ENCODE measurements around the gene CUX1. TPM values are rescaled to one million over a fixed set of nuclear protein-coding genes. Genes with fewer than 3 reads are reported as not detected.

The CUX1 gene
- total and polyA plus RNA-seq, 10 of the 15 experiments (the other 5 are each of a cell fraction or from before 2014, with no cell fraction given): 6.1 to 48.6 (median 25.9) TPM

DNA sequence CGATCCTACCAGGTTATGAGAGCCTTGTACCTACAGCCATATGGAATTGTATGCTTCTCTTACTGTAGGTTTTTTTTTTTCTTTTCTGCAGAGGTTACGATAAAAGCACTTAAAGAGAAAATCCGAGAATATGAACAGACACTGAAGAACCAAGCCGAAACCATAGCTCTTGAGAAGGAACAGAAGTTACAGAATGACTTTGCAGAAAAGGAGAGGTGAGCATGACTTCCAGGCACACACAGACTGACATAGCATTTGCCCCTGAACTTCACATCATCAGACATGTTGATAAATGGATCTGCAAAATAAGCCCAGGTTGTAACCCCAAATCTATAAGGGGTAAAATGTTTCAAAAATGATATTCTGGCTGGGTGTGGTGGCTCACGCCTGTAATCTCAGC, 286.8 kb downstream of the CUX1 start:
- ChIA-PET RAD21 (ENCODE audit: unreplicated experiment) (interaction anchor here (1.1 kb wide), 1 partner anchor 122 kb away, joined by 4 read pairs; no protein-coding TSS in a partner anchor), SMC1A (ENCODE audit: uncharacterized antibody, unreplicated experiment) (no interaction called here), POLR2A (interaction anchor here (0.6 to 0.7 kb wide), 2 partner anchors 17 to 57 kb away, joined by 4 read pairs; no protein-coding TSS in a partner anchor), CTCF (no interaction called here)
- Histone ChIP-seq H3K9me3 (replicated peaks; ENCODE audit: control insufficient read depth, insufficient read depth, low read length) (no peaks in the 10 kb centered on the region), H3K4me1 (ENCODE audit: control insufficient read depth, insufficient read depth, low read length) (no peaks in the 10 kb centered on the region), H3K4me2 (ENCODE audit: control insufficient read depth, insufficient read depth) (no peak overlapping the region), H3K9ac (ENCODE audit: control insufficient read depth, insufficient read depth, low read length) (no peak overlapping the region), H3K27me3 (replicated peaks in 1 of 2; ENCODE audit: control insufficient read depth in 2 of 2, insufficient read depth in 2 of 2, low read length in 1 of 2) (no peaks in the 10 kb centered on the region), H3K79me2 (ENCODE audit: control insufficient read depth, insufficient read depth, low read length) (no peaks in the 10 kb centered on the region), H3K27ac (ENCODE audit: control insufficient read depth, insufficient read depth) (no peak overlapping the region), H4K20me1 (ENCODE audit: control insufficient read depth, insufficient read depth) (no peaks in the 10 kb centered on the region), H2AFZ (ENCODE audit: control insufficient read depth, low read depth, low read length) (no peak overlapping the region), H3K36me3 (ENCODE audit: control insufficient read depth in 2 of 2, insufficient read depth in 2 of 2, low read length in 1 of 2) (peaks cover 2 to 15% of the 10 kb centered on the region in 2 experiments; a peak in 3 of 4 replicates), H3K4me3 (no peak overlapping the region)
- no peak for FAIRE-seq
- no peak for DNase-seq (ENCODE audit: low read depth, low spot score)
- intact Hi-C loops (cut with micrococcal nuclease; ENCODE audit: unreplicated experiment): no loop called here
- BruUV-seq (replicated peaks): no TSS peak
- no peak for ATAC-seq
- 97% methylated on average over 5 of the region's 5 CpGs for WGBS (ENCODE audit: insufficient coverage, insufficient replicate concordance, low lambda C conversion rate, missing lambda C conversion rate)
- in situ Hi-C loops (cut with MboI): no loop called here
- TF ChIP-seq CHD2 (IDR thresholded peaks at IDR 0.05; ENCODE audit: borderline replicate concordance, low read depth, low read length) (no peak), RBBP5 (conservative IDR thresholded peaks at IDR 0.05) (no peak), MTA3 (IDR thresholded peaks at IDR 0.05; ENCODE audit: borderline replicate concordance, low read length) (no peak), NFYB (IDR thresholded peaks at IDR 0.05; ENCODE audit: insufficient read depth, low read depth, low read length) (no peak), ESRRA (IDR thresholded peaks at IDR 0.05; ENCODE audit: low read length) (no peak), WRNIP1 (IDR thresholded peaks at IDR 0.05; ENCODE audit: borderline replicate concordance, low read depth, low read length) (no peak), CREM (IDR thresholded peaks at IDR 0.05; ENCODE audit: low read depth) (no peak), NKRF (conservative IDR thresholded peaks at IDR 0.05) (no peak), POLR2AphosphoS2 (IDR thresholded peaks at IDR 0.05; ENCODE audit: low read depth, low read length) (no peak), POU2F2 (IDR thresholded peaks at IDR 0.05; ENCODE audit: borderline replicate concordance, low read depth, low read length) (no peak), ZSCAN29 (IDR thresholded peaks at IDR 0.05) (no peak)
- TF ChIP-seq, protein P1, sequence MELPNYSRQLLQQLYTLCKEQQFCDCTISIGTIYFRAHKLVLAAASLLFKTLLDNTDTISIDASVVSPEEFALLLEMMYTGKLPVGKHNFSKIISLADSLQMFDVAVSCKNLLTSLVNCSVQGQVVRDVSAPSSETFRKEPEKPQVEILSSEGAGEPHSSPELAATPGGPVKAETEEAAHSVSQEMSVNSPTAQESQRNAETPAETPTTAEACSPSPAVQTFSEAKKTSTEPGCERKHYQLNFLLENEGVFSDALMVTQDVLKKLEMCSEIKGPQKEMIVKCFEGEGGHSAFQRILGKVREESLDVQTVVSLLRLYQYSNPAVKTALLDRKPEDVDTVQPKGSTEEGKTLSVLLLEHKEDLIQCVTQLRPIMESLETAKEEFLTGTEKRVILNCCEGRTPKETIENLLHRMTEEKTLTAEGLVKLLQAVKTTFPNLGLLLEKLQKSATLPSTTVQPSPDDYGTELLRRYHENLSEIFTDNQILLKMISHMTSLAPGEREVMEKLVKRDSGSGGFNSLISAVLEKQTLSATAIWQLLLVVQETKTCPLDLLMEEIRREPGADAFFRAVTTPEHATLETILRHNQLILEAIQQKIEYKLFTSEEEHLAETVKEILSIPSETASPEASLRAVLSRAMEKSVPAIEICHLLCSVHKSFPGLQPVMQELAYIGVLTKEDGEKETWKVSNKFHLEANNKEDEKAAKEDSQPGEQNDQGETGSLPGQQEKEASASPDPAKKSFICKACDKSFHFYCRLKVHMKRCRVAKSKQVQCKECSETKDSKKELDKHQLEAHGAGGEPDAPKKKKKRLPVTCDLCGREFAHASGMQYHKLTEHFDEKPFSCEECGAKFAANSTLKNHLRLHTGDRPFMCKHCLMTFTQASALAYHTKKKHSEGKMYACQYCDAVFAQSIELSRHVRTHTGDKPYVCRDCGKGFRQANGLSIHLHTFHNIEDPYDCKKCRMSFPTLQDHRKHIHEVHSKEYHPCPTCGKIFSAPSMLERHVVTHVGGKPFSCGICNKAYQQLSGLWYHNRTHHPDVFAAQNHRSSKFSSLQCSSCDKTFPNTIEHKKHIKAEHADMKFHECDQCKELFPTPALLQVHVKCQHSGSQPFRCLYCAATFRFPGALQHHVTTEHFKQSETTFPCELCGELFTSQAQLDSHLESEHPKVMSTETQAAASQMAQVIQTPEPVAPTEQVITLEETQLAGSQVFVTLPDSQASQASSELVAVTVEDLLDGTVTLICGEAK (IDR thresholded peaks at IDR 0.05; ENCODE audit: borderline replicate concordance): no peak
- TF ChIP-seq, protein P2, sequence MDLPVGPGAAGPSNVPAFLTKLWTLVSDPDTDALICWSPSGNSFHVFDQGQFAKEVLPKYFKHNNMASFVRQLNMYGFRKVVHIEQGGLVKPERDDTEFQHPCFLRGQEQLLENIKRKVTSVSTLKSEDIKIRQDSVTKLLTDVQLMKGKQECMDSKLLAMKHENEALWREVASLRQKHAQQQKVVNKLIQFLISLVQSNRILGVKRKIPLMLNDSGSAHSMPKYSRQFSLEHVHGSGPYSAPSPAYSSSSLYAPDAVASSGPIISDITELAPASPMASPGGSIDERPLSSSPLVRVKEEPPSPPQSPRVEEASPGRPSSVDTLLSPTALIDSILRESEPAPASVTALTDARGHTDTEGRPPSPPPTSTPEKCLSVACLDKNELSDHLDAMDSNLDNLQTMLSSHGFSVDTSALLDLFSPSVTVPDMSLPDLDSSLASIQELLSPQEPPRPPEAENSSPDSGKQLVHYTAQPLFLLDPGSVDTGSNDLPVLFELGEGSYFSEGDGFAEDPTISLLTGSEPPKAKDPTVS (IDR thresholded peaks at IDR 0.05; ENCODE audit: low read depth, low read length): no peak
- TF ChIP-seq, protein P3, sequence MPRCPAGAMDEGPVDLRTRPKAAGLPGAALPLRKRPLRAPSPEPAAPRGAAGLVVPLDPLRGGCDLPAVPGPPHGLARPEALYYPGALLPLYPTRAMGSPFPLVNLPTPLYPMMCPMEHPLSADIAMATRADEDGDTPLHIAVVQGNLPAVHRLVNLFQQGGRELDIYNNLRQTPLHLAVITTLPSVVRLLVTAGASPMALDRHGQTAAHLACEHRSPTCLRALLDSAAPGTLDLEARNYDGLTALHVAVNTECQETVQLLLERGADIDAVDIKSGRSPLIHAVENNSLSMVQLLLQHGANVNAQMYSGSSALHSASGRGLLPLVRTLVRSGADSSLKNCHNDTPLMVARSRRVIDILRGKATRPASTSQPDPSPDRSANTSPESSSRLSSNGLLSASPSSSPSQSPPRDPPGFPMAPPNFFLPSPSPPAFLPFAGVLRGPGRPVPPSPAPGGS (IDR thresholded peaks at IDR 0.05; ENCODE audit: borderline replicate concordance, insufficient read depth, low read depth, low read length, poor library complexity, severe bottlenecking): no peak
